Measurements from ENCODE around the gene UIMC1.
"Not testable (repeated sequence)": the region's sequence is repeated elsewhere in the genome, so short reads cannot be mapped to it uniquely, and the experiment has no call there.

Gene UIMC1

DNA sequence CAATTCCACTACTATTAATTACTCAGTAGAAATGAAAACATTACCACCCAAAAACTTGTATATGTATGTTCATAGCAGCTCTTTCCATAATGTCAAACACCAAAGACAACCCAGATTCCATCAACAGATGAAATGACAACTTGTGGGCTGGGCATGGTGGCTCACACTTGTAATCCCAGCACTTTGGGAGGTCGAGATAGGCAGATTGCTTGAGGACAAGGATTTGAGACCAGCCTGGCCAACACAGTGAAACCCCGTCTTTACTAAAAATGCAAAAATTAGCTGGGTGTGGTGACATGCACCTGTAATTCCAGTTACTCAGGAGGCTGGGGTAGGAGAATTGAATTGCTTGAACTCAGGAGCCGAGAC, 11.5 kb downstream of the UIMC1 start:
- TF ChIP-seq, protein P1, sequence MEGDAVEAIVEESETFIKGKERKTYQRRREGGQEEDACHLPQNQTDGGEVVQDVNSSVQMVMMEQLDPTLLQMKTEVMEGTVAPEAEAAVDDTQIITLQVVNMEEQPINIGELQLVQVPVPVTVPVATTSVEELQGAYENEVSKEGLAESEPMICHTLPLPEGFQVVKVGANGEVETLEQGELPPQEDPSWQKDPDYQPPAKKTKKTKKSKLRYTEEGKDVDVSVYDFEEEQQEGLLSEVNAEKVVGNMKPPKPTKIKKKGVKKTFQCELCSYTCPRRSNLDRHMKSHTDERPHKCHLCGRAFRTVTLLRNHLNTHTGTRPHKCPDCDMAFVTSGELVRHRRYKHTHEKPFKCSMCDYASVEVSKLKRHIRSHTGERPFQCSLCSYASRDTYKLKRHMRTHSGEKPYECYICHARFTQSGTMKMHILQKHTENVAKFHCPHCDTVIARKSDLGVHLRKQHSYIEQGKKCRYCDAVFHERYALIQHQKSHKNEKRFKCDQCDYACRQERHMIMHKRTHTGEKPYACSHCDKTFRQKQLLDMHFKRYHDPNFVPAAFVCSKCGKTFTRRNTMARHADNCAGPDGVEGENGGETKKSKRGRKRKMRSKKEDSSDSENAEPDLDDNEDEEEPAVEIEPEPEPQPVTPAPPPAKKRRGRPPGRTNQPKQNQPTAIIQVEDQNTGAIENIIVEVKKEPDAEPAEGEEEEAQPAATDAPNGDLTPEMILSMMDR (conservative IDR thresholded peaks at IDR 0.05) = no peak
- no peak for TF ChIP-seq ZFX (IDR thresholded peaks at IDR 0.05)
- H3K27ac ChIP-seq = no peak overlapping the region

- no peak for TF ChIP-seq ZFX (IDR thresholded peaks at IDR 0.05)
- TF ChIP-seq, protein P1 (conservative IDR thresholded peaks at IDR 0.05) = no peak
- no peak overlapping the region for H3K27ac ChIP-seq
Measured at GRCh38 chr5:176994460-176995121, 12.0 kb downstream of the UIMC1 start.

DNA sequence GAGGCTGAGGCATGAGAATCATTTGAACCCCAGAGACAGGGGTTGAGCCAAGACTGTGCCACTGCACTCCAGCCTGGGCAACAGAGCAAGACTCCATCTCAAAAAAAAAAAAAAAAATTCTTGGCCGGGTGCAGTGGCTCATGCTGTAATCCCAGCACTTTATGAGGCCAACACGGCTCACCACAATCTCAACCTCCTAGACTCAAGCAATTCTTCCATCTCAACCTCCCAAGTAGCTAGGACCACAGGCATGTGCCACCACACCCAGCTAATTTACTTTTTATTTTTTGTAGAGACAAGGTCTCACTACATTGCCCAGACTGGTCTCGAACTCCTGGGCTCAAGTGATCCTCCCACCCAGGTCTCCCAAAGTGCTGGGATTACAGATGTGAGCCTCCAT, 13.5 kb downstream of the UIMC1 start:
- H3K27ac ChIP-seq = not testable (repeated sequence)

DNA sequence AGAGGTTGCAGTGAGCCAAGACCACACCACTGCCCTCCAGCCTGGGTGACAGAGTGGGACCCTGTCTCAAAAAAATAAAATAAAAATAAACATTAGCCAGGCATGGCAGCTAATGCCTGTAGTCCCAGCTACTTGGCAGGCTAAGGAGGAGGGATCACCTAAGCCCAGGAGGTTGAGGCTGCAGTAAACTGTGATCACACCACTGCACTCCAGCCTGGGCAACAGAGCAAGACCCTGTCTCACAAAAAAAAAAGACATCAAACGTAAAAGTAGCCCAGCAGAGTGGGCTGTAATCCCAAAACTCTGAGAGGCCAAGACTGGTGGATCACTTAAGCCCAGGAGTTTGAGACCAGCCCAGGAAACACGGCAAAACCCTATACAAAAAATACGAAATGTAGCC, 19.0 kb downstream of the UIMC1 start:
- TF ChIP-seq ZFX (IDR thresholded peaks at IDR 0.05) = no peak
- TF ChIP-seq, protein P1 (conservative IDR thresholded peaks at IDR 0.05) = no peak
- no peak overlapping the region for H3K27ac ChIP-seq

GRCh38 chr5:176986280-176986679, 20.3 kb downstream of the UIMC1 start:
- TF ChIP-seq ZFX (IDR thresholded peaks at IDR 0.05) = no peak
- TF ChIP-seq, protein P1 (conservative IDR thresholded peaks at IDR 0.05) = no peak
- no peak overlapping the region for H3K27ac ChIP-seq

- no peak overlapping the region for H3K27ac ChIP-seq
- TF ChIP-seq, protein P1 (conservative IDR thresholded peaks at IDR 0.05) = no peak
- no peak for TF ChIP-seq ZFX (IDR thresholded peaks at IDR 0.05)
Measured at GRCh38 chr5:176985516-176985915, 21.1 kb downstream of the UIMC1 start.

GRCh38 chr5:176984176-176984575, 22.4 kb downstream of the UIMC1 start:
- H3K27ac ChIP-seq = not testable (repeated sequence)

- not testable (repeated sequence) for H3K27ac ChIP-seq
Measured at GRCh38 chr5:176983593-176983992, 23.0 kb downstream of the UIMC1 start.

- not testable (repeated sequence) for H3K27ac ChIP-seq
Measured at GRCh38 chr5:176983112-176983511, 23.5 kb downstream of the UIMC1 start.

GRCh38 chr5:176980818-176981217, 25.8 kb downstream of the UIMC1 start:
- TF ChIP-seq, protein P1 (conservative IDR thresholded peaks at IDR 0.05) = no peak
- no peak for TF ChIP-seq ZFX (IDR thresholded peaks at IDR 0.05)
- H3K27ac ChIP-seq = no peak overlapping the region
